GM12892 (cell line): ENCODE measurements around the gene KCNMA1.

Source experiments
- POLR2AphosphoS5 ChIP-seq: IDR thresholded peaks from 2 replicates; pipeline ENCODE4 v1.6.1; 2011; ENCODE audit warnings: low read depth, low read length, control low read depth
- TAF1 ChIP-seq: IDR thresholded peaks from 2 replicates; pipeline ENCODE4 v1.6.1; 2011; ENCODE audit warnings: low read depth, mild to moderate bottlenecking, control low read depth, low read length, borderline replicate concordance

GRCh38 chr10:77031531-77032187 lies 605.9 kb downstream of the KCNMA1 start:
- TF ChIP-seq TAF1 (no peak), POLR2AphosphoS5 (no peak)
